Esophagus squamous epithelium (tissue), 4 donors: ENCODE data around the gene ANKRD9.

Experiments used
- CTCF ChIP-seq, 6 experiments: fragments of 450-650 bp in 4 of 6; fragments of 200-600 bp in 2 of 6; sonication (generic) in 2 of 6; IDR thresholded peaks; one replicate each; pipeline ENCODE4 v1.5.1; 2016 to 2019; ENCODE audit warnings: antibody characterized with exemption in 6 of 6, mild to moderate bottlenecking in 4 of 6, moderate library complexity in 4 of 6
- POLR2A ChIP-seq, 4 donors: fragments of 450-650 bp; IDR thresholded peaks; one replicate each; pipeline ENCODE4 v1.6.1; 2017; ENCODE audit warnings: antibody characterized with exemption in 4 of 4, mild to moderate bottlenecking in 4 of 4, moderate library complexity in 3 of 4

DNA sequence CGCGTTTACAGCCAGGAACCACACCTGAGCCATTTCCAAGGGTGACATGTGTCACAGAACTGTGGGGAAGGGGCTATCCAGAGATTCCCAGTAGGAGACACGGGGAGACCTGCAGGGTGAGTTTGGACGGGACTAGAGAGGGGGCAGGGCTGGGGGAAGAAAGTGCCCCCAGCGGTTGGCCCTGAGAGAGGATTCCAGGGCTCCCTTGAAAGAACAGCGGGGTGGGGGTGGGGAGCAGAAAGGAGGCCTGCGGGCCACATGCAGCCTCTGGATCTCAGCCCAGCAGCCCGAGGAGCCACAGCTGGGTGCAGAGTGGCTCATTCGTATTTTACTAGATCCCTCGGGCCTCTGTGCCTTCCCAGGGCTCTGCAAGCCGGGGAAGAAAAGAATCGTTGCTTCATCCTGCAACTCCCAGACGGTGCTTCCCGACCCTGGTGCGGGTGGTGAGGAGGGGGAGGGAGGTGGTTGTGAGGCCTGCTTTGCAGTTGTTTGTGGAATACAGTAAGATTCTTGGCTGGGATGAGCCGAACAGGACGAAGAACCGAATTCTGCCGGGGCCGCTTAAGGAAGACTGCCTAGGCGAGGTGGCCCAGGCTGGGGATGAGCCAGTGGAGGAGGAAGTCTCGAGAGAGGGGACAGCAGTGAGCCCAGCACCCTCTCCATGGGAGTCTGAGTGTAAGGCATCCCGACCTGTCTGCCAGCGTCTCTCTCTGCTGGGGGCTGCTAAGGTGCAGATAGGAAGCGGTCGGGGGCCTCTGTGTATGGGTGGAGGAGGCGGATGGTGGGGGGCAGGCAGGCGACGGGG, 36.1 kb upstream of the ANKRD9 start:
- TF ChIP-seq CTCF (IDR thresholded peaks at IDR 0.05) (peak in 1 of 6 experiments; percentile 14), POLR2A (IDR thresholded peaks at IDR 0.05) (no peak)
